CD4-positive, alpha-beta T cell treated with Interleukin-2 at 100 ng/mL for 4 hours (primary cell): Measurements from ENCODE around the gene TMEM120B.

Source experiments
- DNase-seq: peaks from one replicate; pipeline ENCODE4 v3.0.0-alpha.2; 2020; ENCODE audit warnings: low spot score

Gene TMEM120B

GRCh38 chr12:121804417-121805111 is 92.0 kb downstream of the TMEM120B start:
- DNase-seq = peak; percentile 67

GRCh38 chr12:121805171-121806008 is 92.8 kb downstream of the TMEM120B start:
- no peak for DNase-seq

- peak; percentile 57 for DNase-seq
These were observed 93.5 kb downstream of the TMEM120B start for GRCh38 chr12:121806009-121806545.

GRCh38 chr12:121806546-121807423 is 94.2 kb downstream of the TMEM120B start:
- no peak for DNase-seq

GRCh38 chr12:121807642-121808347 is 95.2 kb downstream of the TMEM120B start:
- no peak for DNase-seq

- no peak for DNase-seq
These were observed 96.1 kb downstream of the TMEM120B start for GRCh38 chr12:121808623-121809022.

GRCh38 chr12:121809712-121810116 is 97.2 kb downstream of the TMEM120B start:
- no peak for DNase-seq

GRCh38 chr12:121810234-121810817 is 97.8 kb downstream of the TMEM120B start:
- DNase-seq = no peak

GRCh38 chr12:121810833-121811433 is 98.4 kb downstream of the TMEM120B start:
- DNase-seq = no peak

- peak; percentile 63 for DNase-seq
These were observed 99.1 kb downstream of the TMEM120B start for GRCh38 chr12:121811434-121812319.

- no peak for DNase-seq
These were observed 99.8 kb downstream of the TMEM120B start for GRCh38 chr12:121812320-121812871.

- no peak for DNase-seq
These were observed 100.7 kb downstream of the TMEM120B start for GRCh38 chr12:121812921-121813896.

GRCh38 chr12:121813951-121814350 is 101.4 kb downstream of the TMEM120B start:
- no peak for DNase-seq

- no peak for DNase-seq
These were observed 102.0 kb downstream of the TMEM120B start for GRCh38 chr12:121814429-121815119.

- no peak for DNase-seq
These were observed 102.7 kb downstream of the TMEM120B start for GRCh38 chr12:121815263-121815662.

- no peak for DNase-seq
These were observed 104.5 kb downstream of the TMEM120B start for GRCh38 chr12:121816925-121817647.

- DNase-seq = no peak
These were observed 105.1 kb downstream of the TMEM120B start for GRCh38 chr12:121817648-121818043.
